HUES48 (cell line): ENCODE results near the gene MEX3D.

Experiments used
- H3K27ac ChIP-seq: one replicate; pipeline ENCODE4 v1.7.0; 2013; ENCODE audit warnings: low read depth, low read length, inconsistent platforms
- H3K27me3 ChIP-seq: 2 replicates; pipeline ENCODE4 v1.6.1; 2013; ENCODE audit warnings: mild to moderate bottlenecking, low read length; ENCODE audit not compliant: control insufficient read depth, insufficient read depth
- H3K36me3 ChIP-seq: 2 replicates; pipeline ENCODE4 v1.6.1; 2013; ENCODE audit warnings: low read length; ENCODE audit not compliant: control insufficient read depth, insufficient read depth
- H3K4me1 ChIP-seq: 2 replicates; pipeline ENCODE4 v1.6.1; 2013; ENCODE audit warnings: mild to moderate bottlenecking, low read length; ENCODE audit not compliant: control insufficient read depth, insufficient read depth
- H3K4me3 ChIP-seq: 2 replicates; pipeline ENCODE4 v1.5.1; 2013; ENCODE audit warnings: mild to moderate bottlenecking, low read depth, low read length
- H3K9ac ChIP-seq: 2 replicates; pipeline ENCODE4 v1.6.1; 2013; ENCODE audit warnings: mild to moderate bottlenecking, low read depth, low read length, moderate library complexity
- H3K9me3 ChIP-seq: 2 replicates; pipeline ENCODE4 v1.6.1; 2013; ENCODE audit warnings: low read length; ENCODE audit not compliant: control insufficient read depth, insufficient read depth

The MEX3D gene

DNA sequence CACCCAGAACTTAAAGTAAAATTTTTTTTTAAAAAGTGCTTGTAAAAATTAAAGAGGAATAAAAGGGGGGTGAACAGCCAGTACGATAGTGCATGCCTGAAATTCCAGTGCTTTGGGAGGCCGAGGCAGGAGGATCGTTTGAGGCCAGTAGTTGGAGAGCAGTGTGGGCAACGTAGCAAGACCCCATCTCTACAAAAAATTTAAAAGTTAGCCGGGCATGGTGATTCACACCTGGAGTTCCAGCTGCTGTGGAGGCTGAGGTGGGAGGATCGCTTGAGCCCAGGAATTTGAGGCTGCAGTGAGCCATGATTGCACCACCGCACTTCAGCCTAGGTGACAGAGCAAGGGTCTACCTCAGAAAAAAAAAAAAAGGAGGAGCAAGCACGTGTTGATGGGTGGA is 63.1 kb downstream of the MEX3D start:
- H3K9me3 ChIP-seq: no peaks in the 10 kb centered on the region; the same call in 1 of the 2 replicates
- H3K27me3 ChIP-seq: peaks cover 18% of the 10 kb centered on the region
- H3K4me1 ChIP-seq: peaks cover 3% of the 10 kb centered on the region; the same call in 1 of the 2 replicates

More for the DNA sequence above, 63.1 kb downstream of the MEX3D start:
- Histone ChIP-seq H3K36me3 (no peaks in the 10 kb centered on the region), H3K4me3 (no peak overlapping the region), H3K9ac (no peak overlapping the region), H3K27ac (no peak overlapping the region)
